ENCODE data around the gene SFXN5.

- TF ChIP-seq EGR1 (IDR thresholded peaks at IDR 0.05) (no peak), REST (IDR thresholded peaks at IDR 0.05; ENCODE audit: low read depth) (no peak), RAD21 (IDR thresholded peaks at IDR 0.05; ENCODE audit: low read depth) (no peak), ZBTB7A (IDR thresholded peaks at IDR 0.05; ENCODE audit: low read depth) (no peak), EP300 (IDR thresholded peaks at IDR 0.05; ENCODE audit: borderline replicate concordance) (no peak), TAF1 (IDR thresholded peaks at IDR 0.05; ENCODE audit: low read depth) (no peak), CEBPB (IDR thresholded peaks at IDR 0.05) (no peak), CREB1 (IDR thresholded peaks at IDR 0.05; ENCODE audit: low read depth) (no peak), USF1 (IDR thresholded peaks at IDR 0.05) (no peak), MAX (IDR thresholded peaks at IDR 0.05) (no peak), NFIC (IDR thresholded peaks at IDR 0.05) (no peak), TEAD4 (IDR thresholded peaks at IDR 0.05) (no peak), YY1 (IDR thresholded peaks at IDR 0.05; ENCODE audit: low read depth) (no peak)
Measured at GRCh38 chr2:72956050-72956395, 115.5 kb downstream of the SFXN5 start.
